HCT116 (cell line): ENCODE data around the gene ITPRIPL1. TPM values are rescaled to one million over a fixed set of nuclear protein-coding genes. Genes with fewer than 3 reads are reported as not detected.

Source experiments
- ATAC-seq: fragments of 200-7000 bp; cut with Tn5 transposase; 2 replicates; pipeline ENCODE4 v1.9.1; 2020; ENCODE audit warnings: mild to moderate bottlenecking, moderate library complexity
- BruUV-seq: library from RNA; stranded (reverse); fragments of 400-500 nt; replicated peaks from 2 replicates; lab custom pipeline; 2021; lab: Mats Ljungman, UMichigan
- CTCF ChIA-PET: fragments of 300-600 bp; sonication (Branson Sonifier 250); formaldehyde crosslinking; loops from one replicate; lab custom pipeline; 2021; ENCODE audit warnings: antibody characterized with exemption; lab: Charles Lee
- POLR2A ChIA-PET: fragments of 300-600, 350-600 bp; sonication (Branson Sonifier 250); formaldehyde crosslinking; loops from one replicate; lab custom pipeline; 2021; ENCODE audit warnings: antibody characterized with exemption; lab: Charles Lee
- RAD21 ChIA-PET, 2 experiments: fragments of 300-600 bp; sonication (Branson Sonifier 250); formaldehyde crosslinking; loops; one replicate each; lab custom pipeline; 2023; ENCODE audit warnings: low total read pairs in 2 of 2; ENCODE audit not compliant: uncharacterized antibody in 2 of 2, unreplicated experiment in 2 of 2, low non-redundant PET in 1 of 2; lab: Charles Lee
- DNase-seq: peaks from one replicate; pipeline ENCODE4 v3.0.0-alpha.2; 2010; ENCODE audit warnings: low read depth, low spot score
- H2AFZ ChIP-seq: fragments of 200-600 bp; shearing (Covaris generic), sonication (generic); 2 replicates; pipeline ENCODE4 v1.6.1; 2017; ENCODE audit warnings: low read depth, mixed run types, mixed read lengths, antibody characterized with exemption, low read length; ENCODE audit not compliant: poor library complexity, severe bottlenecking
- H3K27ac ChIP-seq: 2 replicates; pipeline ENCODE4 v1.5.1; 2012; ENCODE audit warnings: low read depth, low read length
- H3K27me3 ChIP-seq: fragments of 200-600 bp; sonication (generic); 2 replicates; pipeline ENCODE4 v1.6.1; 2016; ENCODE audit warnings: mixed run types, low read length, mixed read lengths; ENCODE audit not compliant: insufficient read depth
- H3K36me3 ChIP-seq, 2 experiments: fragments of 200-500 bp in 1 of 2; fragments of 200-600 bp in 1 of 2; sonication (Bioruptor generic) in 1 of 2; sonication (generic) in 1 of 2; 2 replicates each; pipeline versions ENCODE4 v1.5.1 to v1.6.1; 2014 to 2016; ENCODE audit warnings: low read length in 2 of 2, inconsistent platforms in 1 of 2, mixed read lengths in 1 of 2, mixed run types in 1 of 2; ENCODE audit not compliant: insufficient read depth in 2 of 2, control insufficient read depth in 1 of 2
- H3K4me1 ChIP-seq, 2 experiments: fragments of 200-600 bp in 1 of 2; sonication (generic) in 1 of 2; 2 replicates each; pipeline versions ENCODE4 v1.5.1 to v1.6.1; 2012 to 2017; ENCODE audit warnings: low read length in 2 of 2, inconsistent platforms in 1 of 2, mild to moderate bottlenecking in 1 of 2, mixed read lengths in 1 of 2, mixed run types in 1 of 2, moderate library complexity in 1 of 2; ENCODE audit not compliant: insufficient read depth in 2 of 2, control insufficient read depth in 1 of 2
- H3K4me2 ChIP-seq: fragments of 200-600 bp; sonication (generic); 2 replicates; pipeline ENCODE4 v1.6.1; 2017; ENCODE audit warnings: mixed run types, low read length, mixed read lengths
- H3K4me3 ChIP-seq, 2 experiments: fragments of 200-600 bp in 1 of 2; sonication (generic) in 1 of 2; replicated peaks in 1 of 2; 2 replicates each; pipeline ENCODE4 v1.5.1; 2011 to 2016; ENCODE audit warnings: low read length in 2 of 2, control low read depth in 1 of 2, low read depth in 1 of 2, mild to moderate bottlenecking in 1 of 2, mixed read lengths in 1 of 2, mixed run types in 1 of 2
- H3K79me2 ChIP-seq: fragments of 200-600 bp; sonication (generic); 2 replicates; pipeline ENCODE4 v1.6.1; 2017; ENCODE audit warnings: mild to moderate bottlenecking, mixed run types, low read length, moderate library complexity, mixed read lengths; ENCODE audit not compliant: insufficient read depth
- H3K9ac ChIP-seq: fragments of 200-600 bp; sonication (generic); 2 replicates; pipeline ENCODE4 v1.6.1; 2016; ENCODE audit warnings: low read length, mixed read lengths
- H3K9me2 ChIP-seq: fragments of 200-600 bp; sonication (generic), shearing (Covaris generic); 2 replicates; pipeline ENCODE4 v1.6.1; 2017; ENCODE audit warnings: mixed run types, mild to moderate bottlenecking, moderate library complexity; ENCODE audit not compliant: insufficient read depth
- H3K9me3 ChIP-seq, 2 experiments: fragments of 200-500 bp in 1 of 2; fragments of 200-600 bp in 1 of 2; sonication (Bioruptor generic) in 1 of 2; sonication (generic) in 1 of 2; 2 replicates each; pipeline ENCODE4 v1.6.1; 2014 to 2017; ENCODE audit warnings: low read length in 2 of 2, mixed read lengths in 2 of 2, inconsistent platforms in 1 of 2, low read depth in 1 of 2, mild to moderate bottlenecking in 1 of 2, mixed run types in 1 of 2, moderate library complexity in 1 of 2; ENCODE audit not compliant: control insufficient read depth in 1 of 2, insufficient read depth in 1 of 2
- H4K20me1 ChIP-seq: fragments of 200-600 bp; sonication (generic), shearing (Covaris generic); 2 replicates; pipeline ENCODE4 v1.6.1; 2017; ENCODE audit warnings: mixed run types, mild to moderate bottlenecking, moderate library complexity; ENCODE audit not compliant: insufficient read depth
- ATF3 ChIP-seq: IDR thresholded peaks from 2 replicates; pipeline ENCODE4 v1.6.1; 2012
- CBX3 ChIP-seq: IDR thresholded peaks from 2 replicates; pipeline ENCODE4 v1.6.1; 2012; ENCODE audit warnings: low read depth
- CEBPB ChIP-seq: IDR thresholded peaks from 2 replicates; pipeline ENCODE4 v1.6.1; 2012; ENCODE audit warnings: low read depth
- ELF1 ChIP-seq: IDR thresholded peaks from 2 replicates; pipeline ENCODE4 v1.6.1; 2012; ENCODE audit warnings: low read depth, borderline replicate concordance
- EZH2 ChIP-seq: fragments of 200-600 bp; sonication (generic); IDR thresholded peaks from 2 replicates; pipeline ENCODE4 v1.6.1; 2017; ENCODE audit warnings: antibody characterized with exemption, mixed run types
- EZH2phosphoT487 ChIP-seq: fragments of 200-600 bp; IDR thresholded peaks from 2 replicates; pipeline ENCODE4 v1.6.1; 2018; ENCODE audit warnings: antibody characterized with exemption, borderline replicate concordance
- FOSL1 ChIP-seq: IDR thresholded peaks from 2 replicates; pipeline ENCODE4 v1.6.1; 2012; ENCODE audit warnings: low read depth
- JUND ChIP-seq: IDR thresholded peaks from 2 replicates; pipeline ENCODE4 v1.6.1; 2012
- MAX ChIP-seq: IDR thresholded peaks from 2 replicates; pipeline ENCODE4 v1.6.1; 2012
- POLR2A ChIP-seq: IDR thresholded peaks from 2 replicates; pipeline ENCODE4 v1.7.0; 2011; ENCODE audit warnings: borderline replicate concordance; ENCODE audit not compliant: insufficient read depth, insufficient read length; ENCODE audit errors: extremely low read depth
- POLR2AphosphoS5 ChIP-seq: IDR thresholded peaks from 2 replicates; pipeline ENCODE4 v1.6.1; 2011; ENCODE audit warnings: mild to moderate bottlenecking, low read depth, low read length, moderate library complexity
- RAD21 ChIP-seq: IDR thresholded peaks from 2 replicates; pipeline ENCODE4 v1.6.1; 2012; ENCODE audit warnings: low read depth, mild to moderate bottlenecking
- REST ChIP-seq: IDR thresholded peaks from 2 replicates; pipeline ENCODE4 v1.6.1; 2012; ENCODE audit warnings: low read depth
- SIN3A ChIP-seq: IDR thresholded peaks from 2 replicates; pipeline ENCODE4 v1.6.1; 2012; ENCODE audit warnings: low read depth
- SP1 ChIP-seq: IDR thresholded peaks from 2 replicates; pipeline ENCODE4 v1.6.1; 2012; ENCODE audit warnings: low read depth
- TCF7L2 ChIP-seq: IDR thresholded peaks from 2 replicates; pipeline ENCODE4 v1.7.0; 2011; ENCODE audit warnings: borderline replicate concordance, inconsistent platforms; ENCODE audit not compliant: insufficient read depth, insufficient read length; ENCODE audit errors: extremely low read depth
- ZBTB33 ChIP-seq: IDR thresholded peaks from 2 replicates; pipeline ENCODE4 v1.6.1; 2011; ENCODE audit warnings: mild to moderate bottlenecking, low read length, moderate library complexity; ENCODE audit not compliant: insufficient replicate concordance; ENCODE audit errors: extremely low read depth
- ZFX ChIP-seq: fragments of 450-650 bp; IDR thresholded peaks from 2 replicates; pipeline ENCODE4 v1.6.1; 2017
- intact Hi-C: fragments of 100-400 bp; cut with micrococcal nuclease; formaldehyde crosslinking; loops from 2 replicates; pipeline ENCODE4 v1.10.0; 2022
- total RNA-seq: library from RNA; stranded (reverse); gene quantifications from one replicate; pipeline ENCODE4 v1.2.1, GENCODE V29; 2021; ENCODE audit not compliant: unreplicated experiment

ITPRIPL1 gene
- total RNA-seq, 1 experiment from 2014 or later: 12.4 TPM

- ATAC-seq (no peak), DNase-seq (no peak)
- H3K9me3 ChIP-seq: peaks cover 0 to 5% of the 10 kb centered on the region in 2 experiments; a peak in 2 of 4 replicates
- H2AFZ ChIP-seq: no peak overlapping the region
- RAD21 ChIA-PET: no interaction called here
- no TSS peak for BruUV-seq
- no peaks in the 10 kb centered on the region for H3K79me2 ChIP-seq
- H3K9me2 ChIP-seq: no peaks in the 10 kb centered on the region
- H3K27ac ChIP-seq: no peak overlapping the region
- intact Hi-C loops: no loop called here
- H3K36me3 ChIP-seq: peaks cover 16 to 41% of the 10 kb centered on the region in 2 experiments; a peak in 3 of 4 replicates
- no peaks in the 10 kb centered on the region for H3K27me3 ChIP-seq
- no peak for TF ChIP-seq REST
- TF ChIP-seq SIN3A: no peak
- no peak for TF ChIP-seq POLR2AphosphoS5
- TF ChIP-seq RAD21: no peak
- TF ChIP-seq SP1: no peak
- no peak for TF ChIP-seq POLR2A
- TF ChIP-seq JUND: no peak
- TF ChIP-seq CBX3: no peak
- TF ChIP-seq ZBTB33: no peak
- no peak for TF ChIP-seq MAX
- TF ChIP-seq FOSL1: no peak
- TF ChIP-seq TCF7L2: no peak
- no peak for TF ChIP-seq ELF1
- TF ChIP-seq CEBPB: no peak
- TF ChIP-seq EZH2phosphoT487: no peak
- no peak for TF ChIP-seq ZFX
- TF ChIP-seq EZH2: no peak
- no peak for TF ChIP-seq ATF3
- CTCF ChIA-PET: no interaction called here
- POLR2A ChIA-PET: no interaction called here
- no peak overlapping the region for H3K4me2 ChIP-seq
- no peaks in the 10 kb centered on the region for H4K20me1 ChIP-seq
- no peaks in the 10 kb centered on the region for H3K4me1 ChIP-seq
- H3K9ac ChIP-seq: no peak overlapping the region
- H3K4me3 ChIP-seq: no peak overlapping the region
These were observed 49.3 kb downstream of the ITPRIPL1 start for GRCh38 chr2:96374211-96374951.
